ENCODE data around the gene RSPH1. TPM values are rescaled to one million over a fixed set of nuclear protein-coding genes. Genes with fewer than 3 reads are reported as not detected.

The RSPH1 gene
- not detected for total RNA-seq

DNA sequence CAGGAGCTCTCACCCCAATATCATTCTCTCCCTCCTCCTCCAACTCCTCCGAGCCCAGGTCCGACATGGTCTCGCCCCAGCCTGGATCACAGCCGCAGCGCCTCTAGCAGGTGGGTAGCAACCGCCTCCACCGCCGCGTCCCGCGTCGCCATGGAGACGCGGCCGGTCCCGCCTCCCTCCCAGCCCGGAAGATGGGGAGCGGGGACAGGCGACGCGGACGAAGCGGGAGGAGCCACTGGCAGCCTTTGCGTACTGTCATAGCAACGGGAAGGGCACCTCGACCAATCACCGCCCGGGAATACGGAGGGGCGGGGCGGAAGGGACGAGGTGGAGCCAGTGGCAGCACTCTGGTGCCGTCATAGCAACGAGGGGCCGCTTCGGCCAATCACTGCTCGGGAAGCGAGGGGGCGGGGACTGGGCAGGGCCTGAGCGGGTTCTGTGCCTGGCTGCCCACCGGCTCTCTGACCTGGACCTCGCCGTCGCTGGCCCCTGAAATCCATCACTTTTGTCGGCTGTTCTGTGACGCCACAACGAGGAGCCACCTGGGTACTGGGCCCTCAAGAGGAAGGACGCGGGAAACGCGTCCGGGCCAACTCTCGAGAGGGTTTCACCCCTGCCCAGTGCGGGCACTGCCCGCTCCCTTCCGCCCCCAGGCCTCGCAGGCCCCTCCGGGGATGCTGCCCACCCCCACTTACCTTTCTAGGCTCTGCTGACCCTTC, at the start of gene RSPH1:
Gene RSPH1 (minus strand): TSS at position 105 of the 719 bp plus-strand sequence. CDS start 38 bp downstream, at position 67.
- no peaks in the 10 kb centered on the region for H3K27me3 ChIP-seq
- no peaks in the 10 kb centered on the region for H3K36me3 ChIP-seq
- peak within 1 kb of the TSS; percentile 54 to 67 for H3K4me3 ChIP-seq
- H3K4me1 ChIP-seq, result peaks cover 0 to 12% of the 10 kb centered on the region in 2 donors
- TF ChIP-seq, protein P1, sequence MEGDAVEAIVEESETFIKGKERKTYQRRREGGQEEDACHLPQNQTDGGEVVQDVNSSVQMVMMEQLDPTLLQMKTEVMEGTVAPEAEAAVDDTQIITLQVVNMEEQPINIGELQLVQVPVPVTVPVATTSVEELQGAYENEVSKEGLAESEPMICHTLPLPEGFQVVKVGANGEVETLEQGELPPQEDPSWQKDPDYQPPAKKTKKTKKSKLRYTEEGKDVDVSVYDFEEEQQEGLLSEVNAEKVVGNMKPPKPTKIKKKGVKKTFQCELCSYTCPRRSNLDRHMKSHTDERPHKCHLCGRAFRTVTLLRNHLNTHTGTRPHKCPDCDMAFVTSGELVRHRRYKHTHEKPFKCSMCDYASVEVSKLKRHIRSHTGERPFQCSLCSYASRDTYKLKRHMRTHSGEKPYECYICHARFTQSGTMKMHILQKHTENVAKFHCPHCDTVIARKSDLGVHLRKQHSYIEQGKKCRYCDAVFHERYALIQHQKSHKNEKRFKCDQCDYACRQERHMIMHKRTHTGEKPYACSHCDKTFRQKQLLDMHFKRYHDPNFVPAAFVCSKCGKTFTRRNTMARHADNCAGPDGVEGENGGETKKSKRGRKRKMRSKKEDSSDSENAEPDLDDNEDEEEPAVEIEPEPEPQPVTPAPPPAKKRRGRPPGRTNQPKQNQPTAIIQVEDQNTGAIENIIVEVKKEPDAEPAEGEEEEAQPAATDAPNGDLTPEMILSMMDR (IDR thresholded peaks at IDR 0.05), result no peak
- H3K27ac ChIP-seq, result peak within 1 kb of the TSS; percentile 73 to 84
- H3K9me3 ChIP-seq, result no peaks in the 10 kb centered on the region
- DNase-seq (ENCODE audit: low spot score), result peak; percentile 100

DNA sequence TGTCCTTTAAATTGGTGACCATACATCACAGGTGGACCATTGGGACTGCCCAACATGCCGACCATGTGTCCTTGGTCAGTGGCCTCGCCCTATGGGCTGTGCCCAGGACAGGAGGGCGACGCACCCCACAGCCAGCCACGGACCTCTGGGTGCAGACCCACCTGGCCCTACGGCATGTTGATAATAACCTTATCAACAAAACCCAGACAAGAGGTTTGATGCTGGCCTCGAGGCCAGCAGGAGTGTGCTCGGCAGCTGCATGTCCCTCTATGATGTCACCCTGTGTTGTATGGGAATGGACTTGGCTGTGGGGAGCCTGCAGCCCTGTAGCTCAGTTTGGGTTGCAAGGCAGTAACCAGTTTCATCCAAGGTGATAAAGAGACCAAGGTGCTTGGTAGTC, 49.7 kb upstream of the RSPH1 start:
- TF ChIP-seq, protein P1 (IDR thresholded peaks at IDR 0.05), result no peak
- Histone ChIP-seq H3K36me3 (peaks cover 14% of the 10 kb centered on the region), H3K27ac (no peak overlapping the region), H3K9me3 (no peaks in the 10 kb centered on the region), H3K4me3 (no peak overlapping the region), H3K27me3 (no peaks in the 10 kb centered on the region), H3K4me1 (no peaks in the 10 kb centered on the region)
- DNase-seq (ENCODE audit: low spot score), result no peak

DNA sequence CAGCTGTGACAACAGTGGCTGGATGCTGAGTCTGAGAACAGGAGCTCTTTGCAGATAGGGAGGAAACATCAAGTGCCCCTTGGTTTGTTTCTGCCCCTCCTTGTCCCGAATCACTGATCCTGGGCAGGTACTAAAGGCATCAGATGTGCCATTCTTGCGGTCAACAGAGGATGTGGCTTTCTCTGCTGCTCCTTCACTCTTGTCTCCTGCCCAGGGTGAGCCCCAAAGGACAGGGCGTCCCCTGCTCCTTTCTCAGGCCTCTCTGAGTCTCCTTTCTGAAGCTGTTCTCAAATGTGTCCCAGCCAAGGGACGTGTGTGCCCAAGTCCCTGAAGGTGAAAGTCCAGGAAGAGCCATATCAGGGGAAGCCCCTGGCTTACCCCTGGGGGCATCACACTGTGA, 49.3 kb upstream of the RSPH1 start:
- Histone ChIP-seq H3K36me3 (peaks cover 14% of the 10 kb centered on the region), H3K27me3 (no peaks in the 10 kb centered on the region)
- DNase-seq (ENCODE audit: low spot score), result no peak

DNA sequence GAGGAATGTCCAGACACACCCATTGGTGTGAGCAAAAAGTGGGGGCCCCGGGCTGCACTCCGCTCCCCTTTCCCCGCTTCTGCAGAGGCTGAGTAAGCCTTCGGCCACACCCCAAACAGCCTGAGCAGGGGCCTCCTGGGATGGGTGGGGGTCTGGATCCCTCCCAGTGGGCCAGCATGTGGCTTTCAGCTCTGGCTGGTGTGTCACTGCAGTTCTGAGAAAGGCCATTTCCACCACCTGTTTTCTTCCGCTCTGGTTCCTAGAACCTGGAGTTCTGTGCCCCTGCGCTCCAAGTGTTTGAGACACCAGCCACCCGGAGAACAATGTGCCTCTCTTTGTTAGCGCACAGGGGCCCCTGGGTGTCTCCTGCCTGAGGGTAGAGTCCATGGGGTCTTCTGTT, 48.5 kb upstream of the RSPH1 start:
- Histone ChIP-seq H3K4me3 (no peak overlapping the region), H3K4me1 (no peaks in the 10 kb centered on the region), H3K27ac (no peak overlapping the region), H3K27me3 (no peaks in the 10 kb centered on the region), H3K36me3 (peaks cover 14% of the 10 kb centered on the region), H3K9me3 (no peaks in the 10 kb centered on the region)
- TF ChIP-seq, protein P1 (IDR thresholded peaks at IDR 0.05), result no peak
- DNase-seq (ENCODE audit: low spot score), result no peak

More for the DNA sequence above, 49.3 kb upstream of the RSPH1 start:
- no peaks in the 10 kb centered on the region for H3K9me3 ChIP-seq
- no peaks in the 10 kb centered on the region for H3K4me1 ChIP-seq
- H3K27ac ChIP-seq, result no peak overlapping the region
- TF ChIP-seq, protein P1 (IDR thresholded peaks at IDR 0.05), result no peak
- H3K4me3 ChIP-seq, result no peak overlapping the region

DNA sequence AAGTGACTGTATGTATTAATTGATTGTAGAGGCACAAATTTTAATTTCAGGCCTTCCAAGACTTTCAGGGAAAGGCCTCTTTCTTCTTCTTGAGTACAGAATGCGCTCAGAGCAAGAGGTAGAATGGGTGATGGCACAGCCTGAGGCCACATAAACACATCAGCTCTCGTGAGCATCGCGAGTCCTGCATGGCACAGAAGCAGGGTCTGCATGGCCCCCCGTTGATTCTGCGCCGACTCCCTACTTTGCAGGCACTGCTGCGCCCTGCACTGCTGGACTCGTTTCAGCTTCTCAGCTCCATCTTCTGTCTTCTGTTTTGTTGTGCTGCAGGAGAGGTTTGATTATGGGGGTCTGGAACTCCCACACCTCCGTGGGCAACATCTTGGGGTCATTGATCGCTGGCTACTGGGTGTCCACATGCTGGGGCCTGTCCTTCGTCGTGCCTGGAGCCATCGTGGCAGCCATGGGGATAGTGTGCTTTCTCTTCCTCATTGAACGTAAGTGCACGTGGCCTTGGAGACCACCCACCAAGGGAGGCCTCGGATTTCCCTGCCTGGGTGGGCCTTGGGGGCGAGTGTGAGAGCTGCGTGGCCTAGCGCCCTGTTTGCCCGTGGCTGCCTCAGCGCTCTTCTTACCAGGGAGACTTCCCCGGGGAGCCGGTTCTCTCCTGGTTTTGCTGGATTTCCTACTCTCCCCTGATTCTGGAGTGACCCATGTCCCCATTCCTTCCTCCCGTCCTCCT, 47.3 kb upstream of the RSPH1 start:
- no peaks in the 10 kb centered on the region for H3K9me3 ChIP-seq
- no peaks in the 10 kb centered on the region for H3K27me3 ChIP-seq
- no peak for DNase-seq (ENCODE audit: low spot score)
- H3K27ac ChIP-seq, result no peak overlapping the region
- H3K4me1 ChIP-seq, result no peaks in the 10 kb centered on the region
- H3K4me3 ChIP-seq, result no peak overlapping the region
- peaks cover 12% of the 10 kb centered on the region for H3K36me3 ChIP-seq
- TF ChIP-seq, protein P1 (IDR thresholded peaks at IDR 0.05), result no peak
